ENCODE results near the gene CDH26.

DNA sequence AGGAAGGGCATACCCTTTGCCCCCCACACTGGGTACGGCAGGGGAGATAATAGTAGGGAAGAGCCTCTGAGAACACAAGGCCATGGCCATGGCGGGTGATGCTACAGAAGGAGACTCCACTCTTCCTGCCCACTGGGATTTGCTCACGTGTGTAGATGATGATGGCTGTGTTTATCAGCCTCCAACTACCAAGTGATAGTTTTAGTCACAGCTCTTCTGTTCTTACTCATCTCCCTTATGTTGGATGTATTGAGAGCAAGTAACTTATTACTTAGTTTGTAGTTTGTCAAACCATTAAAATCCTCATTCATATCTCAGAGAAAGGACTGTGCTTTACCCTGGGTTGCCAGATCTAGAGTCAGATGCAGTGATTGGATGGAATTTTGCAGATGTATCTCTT, 66.0 kb downstream of the CDH26 start:
- TF ChIP-seq CTCF (IDR thresholded peaks at IDR 0.05 in 2 of 3, conservative IDR thresholded peaks at IDR 0.05 in 1 of 3; ENCODE audit: control insufficient read depth in 2 of 3, extremely low read depth in 1 of 3, insufficient read depth in 1 of 3, low read depth in 3 of 3, low read length in 3 of 3) (no peak), GABPA (IDR thresholded peaks at IDR 0.05; ENCODE audit: low read depth) (no peak), HCFC1 (IDR thresholded peaks at IDR 0.05; ENCODE audit: low read length) (no peak)
